ENCODE results near the gene MAD1L1. TPM values are rescaled to one million over a fixed set of nuclear protein-coding genes. Genes with fewer than 3 reads are reported as not detected.

Gene MAD1L1
- total and polyA plus RNA-seq, 2 of the 8 experiments (the other 6 are each of a cell fraction or from before 2014, with no cell fraction given), result 40.4 to 44.6 TPM

GRCh38 chr7:1914321-1914720 lies 318.4 kb downstream of the MAD1L1 start (continued):
- TF ChIP-seq CHD7 (IDR thresholded peaks at IDR 0.05; ENCODE audit: insufficient replicate concordance, low read length), result no peak
- TF ChIP-seq CHD2 (IDR thresholded peaks at IDR 0.05; ENCODE audit: low read length), result no peak
- TF ChIP-seq MAX (IDR thresholded peaks at IDR 0.05), result no peak
- TF ChIP-seq ASH2L (IDR thresholded peaks at IDR 0.05; ENCODE audit: low read length), result no peak
- no peak for TF ChIP-seq BACH1 (IDR thresholded peaks at IDR 0.05; ENCODE audit: low read length)
- no peak for TF ChIP-seq KDM4A (IDR thresholded peaks at IDR 0.05; ENCODE audit: low read depth, low read length, severe bottlenecking)
- TF ChIP-seq SP2 (IDR thresholded peaks at IDR 0.05; ENCODE audit: low read length), result no peak
- no peak for TF ChIP-seq TBP (IDR thresholded peaks at IDR 0.05; ENCODE audit: low read depth, low read length)
- no peak for TF ChIP-seq BCL11A (IDR thresholded peaks at IDR 0.05; ENCODE audit: low read depth in 2 of 2, low read length in 2 of 2)
- no peak for TF ChIP-seq USF2 (IDR thresholded peaks at IDR 0.05; ENCODE audit: low read length)
- no peak for TF ChIP-seq JUND (IDR thresholded peaks at IDR 0.05; ENCODE audit: low read length)
